ENCODE data around the gene GOLIM4.
"Not testable (repeated sequence)": the region's sequence is repeated elsewhere in the genome, so short reads cannot be mapped to it uniquely, and the experiment has no call there.

GOLIM4 gene

GRCh38 chr3:168040607-168041208 lies 55.0 kb downstream of the GOLIM4 start:
- peak; percentile 36 for DNase-seq

- DNase-seq: no peak
Observed at GRCh38 chr3:168037020-168037419, 58.7 kb downstream of the GOLIM4 start.

GRCh38 chr3:168036619-168037018 lies 59.1 kb downstream of the GOLIM4 start:
- DNase-seq: no peak

GRCh38 chr3:168034152-168034928 lies 61.4 kb downstream of the GOLIM4 start:
- DNase-seq: no peak

- no peak for DNase-seq
Observed at GRCh38 chr3:168030577-168030976, 65.1 kb downstream of the GOLIM4 start.

GRCh38 chr3:168029705-168030104 lies 66.0 kb downstream of the GOLIM4 start:
- no peak for DNase-seq

- DNase-seq: no peak
Observed at GRCh38 chr3:168028086-168028485, 67.6 kb downstream of the GOLIM4 start.

- DNase-seq: no peak
Observed at GRCh38 chr3:168026764-168027163, 69.0 kb downstream of the GOLIM4 start.

GRCh38 chr3:168025076-168025475 lies 70.6 kb downstream of the GOLIM4 start:
- no peak for DNase-seq

GRCh38 chr3:168024537-168024941 lies 71.2 kb downstream of the GOLIM4 start:
- DNase-seq: no peak

- no peak for DNase-seq
Observed at GRCh38 chr3:168021737-168022450, 73.8 kb downstream of the GOLIM4 start.

- not testable (repeated sequence) for DNase-seq
Observed at GRCh38 chr3:168011280-168011679, 84.4 kb downstream of the GOLIM4 start.

GRCh38 chr3:168006584-168006983 lies 89.1 kb downstream of the GOLIM4 start:
- DNase-seq: no peak

- DNase-seq: no peak
Observed at GRCh38 chr3:168003911-168004310, 91.8 kb downstream of the GOLIM4 start.

GRCh38 chr3:168002786-168003368 lies 92.8 kb downstream of the GOLIM4 start:
- no peak for DNase-seq

- no peak for DNase-seq
Observed at GRCh38 chr3:168001244-168001643, 94.5 kb downstream of the GOLIM4 start.

- no peak for DNase-seq
Observed at GRCh38 chr3:167998253-167998652, 97.5 kb downstream of the GOLIM4 start.

- no peak for DNase-seq
Observed at GRCh38 chr3:167996514-167996913, 99.2 kb downstream of the GOLIM4 start.

- DNase-seq: no peak
Observed at GRCh38 chr3:167992381-167992780, 103.3 kb downstream of the GOLIM4 start.

GRCh38 chr3:167991213-167991612 lies 104.5 kb downstream of the GOLIM4 start:
- no peak for DNase-seq

GRCh38 chr3:167989999-167990398 lies 105.7 kb downstream of the GOLIM4 start:
- no peak for DNase-seq

- no peak for DNase-seq
Observed at GRCh38 chr3:167989066-167989465, 106.7 kb downstream of the GOLIM4 start.

GRCh38 chr3:167983583-167983982 lies 112.1 kb downstream of the GOLIM4 start:
- no peak for DNase-seq

- DNase-seq: no peak
Observed at GRCh38 chr3:167978486-167978885, 117.2 kb downstream of the GOLIM4 start.
